Dermis microvascular lymphatic vessel endothelial cell (primary cell): Measurements from ENCODE around the gene EML6. TPM values are rescaled to one million over a fixed set of nuclear protein-coding genes. Genes with fewer than 3 reads are reported as not detected.
A peak's percentile ranks its signal among the peaks of the same experiment; 100 is the strongest.
"Not testable (repeated sequence)": the region's sequence is repeated elsewhere in the genome, so short reads cannot be mapped to it uniquely, and the experiment has no call there.

ENCODE experiments used
- DNase-seq, 2 donors: peaks; one replicate each; pipeline versions ENCODE4 v3.0.0 to v3.0.0-alpha.2; 2010; ENCODE audit warnings: low read depth in 2 of 2
- total RNA-seq: library from RNA; depleted of rRNA; stranded (reverse); fragments of >200 nt; gene quantifications from 2 replicates; pipeline ENCODE4 v1.2.1, GENCODE V29; 2014

EML6 gene
- total RNA-seq, 1 donor from 2014 or later: 0.77 TPM

- no peak for DNase-seq
Measured at GRCh38 chr2:54801352-54801751, 77.9 kb downstream of the EML6 start.

DNA sequence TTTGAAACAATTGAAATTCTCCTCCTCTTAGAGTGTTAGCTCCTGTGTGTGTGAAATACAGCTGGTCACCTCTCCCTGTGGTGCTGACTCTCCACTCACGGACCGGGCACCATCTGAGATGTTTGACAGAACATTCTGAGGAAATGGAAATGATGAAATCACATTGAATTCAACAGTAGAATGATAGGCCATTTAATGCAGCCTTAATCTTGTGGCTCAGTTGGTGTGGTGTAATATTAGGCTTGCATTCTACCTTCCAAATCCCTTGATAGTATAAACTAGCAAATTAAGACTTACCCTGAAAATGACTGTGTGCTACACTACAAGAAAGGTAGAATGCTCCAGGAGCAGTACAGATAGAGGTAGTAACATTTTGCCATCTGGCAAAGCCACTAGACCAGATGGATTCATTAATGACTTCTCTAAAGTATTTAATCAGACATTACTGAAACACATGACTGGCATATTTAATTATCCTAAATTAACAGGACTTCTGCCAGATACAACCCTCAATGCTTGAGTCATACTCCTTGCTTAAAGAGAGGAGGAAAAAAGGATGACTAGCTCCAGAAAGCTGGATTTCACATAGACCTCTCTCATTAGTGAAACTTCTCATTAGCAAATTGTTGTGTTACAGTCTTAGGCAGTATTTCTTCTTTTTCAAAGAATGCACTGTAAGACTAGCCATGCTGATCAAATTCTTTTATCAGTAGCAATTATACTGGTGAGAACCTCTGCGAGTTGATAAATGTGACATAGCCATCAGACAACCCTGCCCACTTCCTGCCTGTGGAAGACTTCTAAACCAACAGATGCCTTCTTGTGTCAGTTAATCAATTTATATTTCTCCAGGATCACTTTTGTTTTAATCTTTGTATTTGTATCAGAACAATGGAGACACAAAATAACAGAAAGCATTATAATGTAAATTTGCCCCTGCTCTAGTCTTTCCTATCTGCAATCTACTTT, 80.6 kb downstream of the EML6 start:
- no peak for DNase-seq

DNA sequence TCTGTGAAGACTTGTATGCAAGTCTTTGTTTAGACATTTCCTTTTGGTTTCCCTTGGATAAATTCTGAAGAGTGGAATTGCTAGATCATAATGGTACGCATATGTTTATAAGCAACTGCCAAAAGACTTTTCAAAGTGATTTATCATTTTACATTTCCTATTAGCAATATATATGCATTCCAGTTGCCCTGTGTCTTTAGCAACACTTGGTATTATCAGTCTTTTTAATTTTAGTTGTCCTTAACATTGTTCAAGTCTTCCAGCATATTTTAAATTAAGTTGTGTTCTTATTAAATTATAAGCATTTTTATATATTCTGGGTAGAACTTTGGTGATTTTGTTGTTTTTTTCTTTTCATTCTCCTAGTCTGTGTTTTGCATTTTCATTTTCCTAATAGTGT, 81.8 kb downstream of the EML6 start:
- DNase-seq: no peak

DNA sequence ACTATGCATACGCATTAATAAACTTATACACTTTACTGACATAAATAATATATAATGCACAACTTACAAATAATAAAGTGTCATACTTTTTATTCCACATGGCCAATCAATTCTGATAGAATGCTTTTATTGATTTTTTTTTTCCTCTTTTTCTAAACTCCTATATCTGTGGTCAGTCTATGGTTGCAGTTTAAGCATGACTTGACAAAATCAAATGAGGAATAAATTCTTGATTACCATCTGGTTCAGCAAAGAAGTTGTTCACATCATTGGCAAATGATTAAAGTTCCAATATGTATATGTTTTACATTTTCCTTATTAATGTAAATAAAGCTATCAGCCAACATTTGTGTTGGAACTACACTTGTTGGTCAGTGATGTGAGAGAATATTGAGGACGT, 83.5 kb downstream of the EML6 start:
- DNase-seq: no peak

DNA sequence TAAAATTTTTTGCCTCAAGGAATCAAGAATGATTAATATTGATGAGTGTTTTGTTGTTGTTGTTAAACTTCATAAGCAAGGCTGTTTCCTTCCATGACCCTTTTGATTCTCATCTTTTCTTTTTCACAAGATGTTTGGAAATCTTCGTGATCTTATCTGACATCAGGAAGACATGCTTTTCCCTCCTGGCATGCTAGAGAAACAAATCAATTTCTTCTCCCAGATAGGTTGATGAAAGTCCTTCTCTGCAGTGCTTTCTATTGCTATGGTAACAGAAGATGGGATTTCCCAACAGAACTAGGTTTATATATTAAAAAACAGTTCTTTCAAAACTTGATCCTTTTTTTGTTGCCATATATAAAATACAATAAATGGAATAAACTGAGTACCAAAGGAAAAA, 85.2 kb downstream of the EML6 start:
- no peak for DNase-seq

GRCh38 chr2:54809819-54810218, 86.4 kb downstream of the EML6 start:
- no peak for DNase-seq

DNA sequence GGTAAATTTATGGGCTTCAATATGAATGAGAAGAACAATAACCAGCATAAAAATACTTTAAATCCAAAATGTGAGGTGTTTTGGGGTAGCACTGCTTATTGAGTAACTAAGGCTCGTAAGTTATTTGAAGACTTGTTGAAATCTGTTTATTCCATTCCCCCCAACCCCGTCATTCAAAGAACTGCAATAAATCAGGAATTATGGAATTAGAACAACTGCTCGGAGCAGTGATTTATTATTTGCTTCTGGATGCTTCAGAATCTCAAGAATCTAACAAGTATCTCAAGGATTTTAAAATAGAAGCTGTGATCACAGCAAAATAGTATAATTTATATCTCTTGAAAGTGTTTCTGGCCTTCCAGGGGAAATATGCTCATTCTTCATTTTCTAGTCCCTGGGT, 86.8 kb downstream of the EML6 start:
- DNase-seq: no peak

DNA sequence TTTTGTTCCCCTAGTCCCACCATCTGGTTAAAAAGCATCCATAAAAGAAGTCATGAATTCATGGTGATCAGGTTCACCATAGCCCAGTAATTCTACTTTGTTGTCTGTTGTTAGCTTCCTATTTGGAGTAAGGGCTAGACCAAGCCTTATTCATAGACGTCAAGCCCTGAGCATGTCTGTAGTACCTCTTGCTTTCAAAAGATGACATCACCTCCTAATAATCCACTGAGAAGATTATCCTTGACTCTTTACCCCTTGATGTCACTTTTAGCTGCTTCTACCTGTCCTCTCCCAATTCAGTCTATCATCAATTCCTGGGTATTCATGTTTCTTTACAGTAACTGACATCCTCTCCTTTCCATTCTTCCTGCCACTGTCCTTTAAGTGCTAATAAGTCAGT, 90.1 kb downstream of the EML6 start:
- no peak for DNase-seq

GRCh38 chr2:54814389-54815147, 91.1 kb downstream of the EML6 start:
- no peak for DNase-seq

DNA sequence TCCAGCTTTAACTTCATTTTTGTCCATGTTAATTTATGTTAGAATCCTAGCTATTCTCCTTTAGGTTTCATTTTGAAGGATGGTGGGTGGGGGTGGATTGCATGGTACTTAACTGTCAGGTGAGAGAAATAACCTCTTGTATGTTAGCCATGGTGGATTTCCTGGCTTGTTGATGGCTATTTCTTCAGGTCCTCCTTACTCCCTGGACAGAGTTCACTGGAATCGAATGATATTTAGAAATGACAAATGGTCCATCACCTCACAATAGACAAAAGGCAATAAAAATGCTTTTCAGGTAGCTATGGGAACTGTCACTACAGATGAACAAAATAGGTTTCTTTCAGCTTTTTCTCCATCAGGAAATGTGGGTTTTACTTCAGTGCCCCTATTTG, 91.7 kb downstream of the EML6 start:
- DNase-seq: no peak

DNA sequence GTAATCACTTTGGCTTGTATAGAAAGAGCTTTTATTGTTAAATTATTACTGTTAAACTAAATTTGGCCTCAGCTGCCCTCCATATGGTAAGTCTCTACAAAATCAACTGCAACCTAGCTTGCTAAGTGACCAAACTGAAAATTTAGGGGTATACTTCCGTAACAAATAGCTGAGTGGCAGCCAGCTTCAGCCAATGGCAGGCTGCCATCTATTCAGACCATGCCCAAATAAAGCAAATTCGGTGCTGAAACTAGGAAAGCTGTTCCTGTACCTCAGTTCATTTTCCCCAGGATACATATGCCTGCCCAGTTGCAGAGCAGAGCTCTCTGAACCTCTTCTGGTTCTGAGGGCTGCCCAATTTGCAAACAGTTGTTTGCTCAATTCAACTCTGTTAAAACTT, 94.8 kb downstream of the EML6 start:
- no peak for DNase-seq

DNA sequence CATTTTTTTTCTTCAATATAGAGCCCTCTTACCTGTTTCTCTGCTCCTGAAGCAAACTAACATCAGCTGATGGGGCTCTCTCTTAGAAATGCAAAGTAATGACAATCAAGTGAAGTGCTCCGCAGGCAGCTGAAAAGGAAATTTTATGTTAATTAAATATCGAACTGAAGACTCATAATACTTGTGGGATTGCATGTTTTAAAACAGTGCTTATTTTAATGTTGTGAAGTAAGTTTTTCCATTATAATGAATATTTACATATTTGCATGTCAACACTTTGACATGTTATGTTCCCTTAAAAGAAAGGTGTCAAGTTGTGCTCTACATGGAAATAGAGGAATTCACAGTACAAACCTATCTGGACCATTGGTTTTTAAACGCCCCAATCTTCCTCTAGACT, 97.1 kb downstream of the EML6 start:
- DNase-seq: no peak

DNA sequence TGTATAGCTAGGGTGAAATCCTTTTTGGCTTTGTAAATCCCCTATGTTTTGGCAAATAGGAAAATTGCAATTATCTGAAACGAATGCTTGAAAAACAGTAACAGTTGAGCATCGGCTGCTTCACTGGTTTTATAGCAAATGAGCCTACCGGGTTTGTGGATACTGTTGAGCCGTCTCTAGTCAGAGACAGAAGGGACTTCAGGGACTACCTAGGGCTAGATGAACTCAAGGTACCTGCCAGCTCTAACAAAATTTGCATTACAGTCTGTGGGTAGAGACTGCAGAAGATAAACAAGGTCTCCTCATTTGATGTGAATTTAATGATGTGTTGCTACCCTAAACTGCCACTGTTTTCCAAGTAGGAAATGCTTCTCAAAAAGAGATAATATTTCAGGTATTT, 101.1 kb downstream of the EML6 start:
- DNase-seq: no peak

- peak; percentile 27 to 34 for DNase-seq
Measured at GRCh38 chr2:54830546-54830945, 107.1 kb downstream of the EML6 start.

GRCh38 chr2:54831480-54831879, 108.0 kb downstream of the EML6 start:
- DNase-seq: no peak

DNA sequence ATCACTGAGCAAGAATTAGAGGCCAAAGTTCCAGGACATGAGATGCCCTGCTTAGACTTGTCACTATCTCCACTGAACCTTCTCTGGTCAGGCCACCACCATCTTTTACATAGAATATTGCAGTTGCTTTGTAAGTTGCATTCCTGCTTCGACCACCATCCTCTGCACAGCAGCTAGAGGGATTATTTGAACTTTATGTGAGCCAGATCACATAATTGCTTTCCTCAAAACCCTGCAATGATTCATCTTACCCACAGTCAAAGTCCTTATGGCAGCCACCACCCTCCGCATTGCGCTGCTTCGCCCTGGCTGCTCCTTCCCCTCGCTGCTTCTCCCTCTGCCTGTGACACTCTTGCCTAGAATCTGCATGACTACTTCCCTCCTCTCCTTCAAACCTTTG, 111.3 kb downstream of the EML6 start:
- no peak for DNase-seq

- no peak for DNase-seq
Measured at GRCh38 chr2:54836477-54836876, 113.0 kb downstream of the EML6 start.

GRCh38 chr2:54838585-54839035, 115.1 kb downstream of the EML6 start:
- DNase-seq: peak; percentile 51 to 72

GRCh38 chr2:54839461-54840255, 116.2 kb downstream of the EML6 start:
- DNase-seq: no peak

- no peak for DNase-seq
Measured at GRCh38 chr2:54840559-54841468, 117.4 kb downstream of the EML6 start.

DNA sequence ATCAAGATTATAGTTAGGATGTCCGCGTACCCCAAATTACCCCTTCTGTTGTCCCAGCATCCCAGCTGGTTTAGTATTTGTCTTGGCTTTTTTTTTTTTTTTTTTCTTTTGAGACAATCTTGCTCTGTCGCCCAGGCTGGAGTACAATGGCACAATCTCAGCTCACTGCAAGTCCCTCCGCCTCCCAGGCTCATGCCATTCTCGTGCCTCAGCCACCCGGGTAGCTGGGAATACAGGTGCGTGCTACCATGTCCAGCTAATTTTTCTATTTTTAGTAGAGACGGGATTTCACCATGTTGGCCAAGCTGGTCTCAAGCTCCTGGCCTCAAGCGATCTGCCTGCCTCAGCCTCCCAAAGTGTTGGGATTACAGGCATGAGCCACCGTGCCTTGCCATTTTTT, 118.0 kb downstream of the EML6 start:
- DNase-seq: not testable (repeated sequence)
